HG03066 (cell line): Measurements from ENCODE around the gene NKAIN2.
A peak's percentile ranks its signal among the peaks of the same experiment; 100 is the strongest.
"Not testable (repeated sequence)": the region's sequence is repeated elsewhere in the genome, so short reads cannot be mapped to it uniquely, and the experiment has no call there.

Experiments
- ATAC-seq: cut with Tn5 transposase; IDR thresholded peaks from one replicate; pipeline ENCODE4 v1.9.1; 2021; ENCODE audit warnings: low read depth; ENCODE audit not compliant: unreplicated experiment

The NKAIN2 gene

GRCh38 chr6:123875784-123876183, 72.1 kb downstream of the NKAIN2 start:
- no peak for ATAC-seq

GRCh38 chr6:123879749-123880148, 76.1 kb downstream of the NKAIN2 start:
- no peak for ATAC-seq

- no peak for ATAC-seq
Measured at GRCh38 chr6:123888771-123889513, 85.3 kb downstream of the NKAIN2 start.

- no peak for ATAC-seq
Measured at GRCh38 chr6:123895346-123895745, 91.7 kb downstream of the NKAIN2 start.

GRCh38 chr6:123895806-123896205, 92.1 kb downstream of the NKAIN2 start:
- ATAC-seq: no peak

GRCh38 chr6:123896869-123897268, 93.2 kb downstream of the NKAIN2 start:
- ATAC-seq: no peak

- no peak for ATAC-seq
Measured at GRCh38 chr6:123897965-123898364, 94.3 kb downstream of the NKAIN2 start.

- ATAC-seq: no peak
Measured at GRCh38 chr6:123898665-123899064, 95.0 kb downstream of the NKAIN2 start.

- ATAC-seq: no peak
Measured at GRCh38 chr6:123899745-123900144, 96.1 kb downstream of the NKAIN2 start.

GRCh38 chr6:123901436-123901835, 97.8 kb downstream of the NKAIN2 start:
- ATAC-seq: no peak

GRCh38 chr6:123902738-123903313, 99.2 kb downstream of the NKAIN2 start:
- no peak for ATAC-seq

- no peak for ATAC-seq
Measured at GRCh38 chr6:123904228-123904627, 100.6 kb downstream of the NKAIN2 start.

- no peak for ATAC-seq
Measured at GRCh38 chr6:123908797-123909196, 105.1 kb downstream of the NKAIN2 start.

GRCh38 chr6:123909989-123910388, 106.3 kb downstream of the NKAIN2 start:
- ATAC-seq: no peak

GRCh38 chr6:123913863-123914262, 110.2 kb downstream of the NKAIN2 start:
- no peak for ATAC-seq

- ATAC-seq: not testable (repeated sequence)
Measured at GRCh38 chr6:123923379-123923778, 119.7 kb downstream of the NKAIN2 start.

GRCh38 chr6:123925350-123925749, 121.7 kb downstream of the NKAIN2 start:
- ATAC-seq: peak; percentile 96

GRCh38 chr6:123925842-123926399, 122.3 kb downstream of the NKAIN2 start:
- peak; percentile 16 for ATAC-seq

GRCh38 chr6:123928529-123928928, 124.9 kb downstream of the NKAIN2 start:
- no peak for ATAC-seq

- ATAC-seq: no peak
Measured at GRCh38 chr6:123931928-123932327, 128.3 kb downstream of the NKAIN2 start.

GRCh38 chr6:123940551-123940950, 136.9 kb downstream of the NKAIN2 start:
- ATAC-seq: no peak

- ATAC-seq: no peak
Measured at GRCh38 chr6:123941855-123942254, 138.2 kb downstream of the NKAIN2 start.
